ENCODE data around the gene PTGDS.

Gene PTGDS

DNA sequence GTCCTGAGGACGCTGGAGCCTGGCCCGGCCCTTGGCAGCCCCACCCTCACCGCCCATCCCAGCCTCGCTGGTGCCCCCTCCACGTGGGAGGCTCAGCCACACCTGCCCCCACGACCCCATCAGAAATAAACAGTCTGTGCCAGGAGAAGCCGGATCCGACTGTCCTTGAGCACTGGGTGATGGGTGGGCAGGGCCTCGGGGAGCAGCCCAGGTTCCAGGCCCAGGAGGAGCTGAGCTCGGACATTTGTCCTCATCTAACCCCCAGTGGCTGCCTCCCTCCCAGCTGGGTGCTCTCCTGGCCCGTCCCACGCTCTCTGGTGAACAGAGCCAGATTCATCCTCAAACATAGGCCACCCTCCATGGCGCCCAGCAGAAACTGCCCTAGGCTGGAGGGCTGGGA, 4.6 kb upstream of the PTGDS start:
- Mint-ChIP-seq H3K27me3 (ENCODE audit: low read depth) (no peaks in the 10 kb centered on the region), H3K27ac (no peak overlapping the region), H3K9me3 (no peaks in the 10 kb centered on the region), H3K36me3 (ENCODE audit: low read depth) (no peaks in the 10 kb centered on the region), H3K4me3 (no peak overlapping the region), H3K4me1 (no peaks in the 10 kb centered on the region)
- TF ChIP-seq, protein P1, sequence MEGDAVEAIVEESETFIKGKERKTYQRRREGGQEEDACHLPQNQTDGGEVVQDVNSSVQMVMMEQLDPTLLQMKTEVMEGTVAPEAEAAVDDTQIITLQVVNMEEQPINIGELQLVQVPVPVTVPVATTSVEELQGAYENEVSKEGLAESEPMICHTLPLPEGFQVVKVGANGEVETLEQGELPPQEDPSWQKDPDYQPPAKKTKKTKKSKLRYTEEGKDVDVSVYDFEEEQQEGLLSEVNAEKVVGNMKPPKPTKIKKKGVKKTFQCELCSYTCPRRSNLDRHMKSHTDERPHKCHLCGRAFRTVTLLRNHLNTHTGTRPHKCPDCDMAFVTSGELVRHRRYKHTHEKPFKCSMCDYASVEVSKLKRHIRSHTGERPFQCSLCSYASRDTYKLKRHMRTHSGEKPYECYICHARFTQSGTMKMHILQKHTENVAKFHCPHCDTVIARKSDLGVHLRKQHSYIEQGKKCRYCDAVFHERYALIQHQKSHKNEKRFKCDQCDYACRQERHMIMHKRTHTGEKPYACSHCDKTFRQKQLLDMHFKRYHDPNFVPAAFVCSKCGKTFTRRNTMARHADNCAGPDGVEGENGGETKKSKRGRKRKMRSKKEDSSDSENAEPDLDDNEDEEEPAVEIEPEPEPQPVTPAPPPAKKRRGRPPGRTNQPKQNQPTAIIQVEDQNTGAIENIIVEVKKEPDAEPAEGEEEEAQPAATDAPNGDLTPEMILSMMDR (IDR thresholded peaks at IDR 0.05; ENCODE audit: unreplicated experiment in 3 of 3): no peak

DNA sequence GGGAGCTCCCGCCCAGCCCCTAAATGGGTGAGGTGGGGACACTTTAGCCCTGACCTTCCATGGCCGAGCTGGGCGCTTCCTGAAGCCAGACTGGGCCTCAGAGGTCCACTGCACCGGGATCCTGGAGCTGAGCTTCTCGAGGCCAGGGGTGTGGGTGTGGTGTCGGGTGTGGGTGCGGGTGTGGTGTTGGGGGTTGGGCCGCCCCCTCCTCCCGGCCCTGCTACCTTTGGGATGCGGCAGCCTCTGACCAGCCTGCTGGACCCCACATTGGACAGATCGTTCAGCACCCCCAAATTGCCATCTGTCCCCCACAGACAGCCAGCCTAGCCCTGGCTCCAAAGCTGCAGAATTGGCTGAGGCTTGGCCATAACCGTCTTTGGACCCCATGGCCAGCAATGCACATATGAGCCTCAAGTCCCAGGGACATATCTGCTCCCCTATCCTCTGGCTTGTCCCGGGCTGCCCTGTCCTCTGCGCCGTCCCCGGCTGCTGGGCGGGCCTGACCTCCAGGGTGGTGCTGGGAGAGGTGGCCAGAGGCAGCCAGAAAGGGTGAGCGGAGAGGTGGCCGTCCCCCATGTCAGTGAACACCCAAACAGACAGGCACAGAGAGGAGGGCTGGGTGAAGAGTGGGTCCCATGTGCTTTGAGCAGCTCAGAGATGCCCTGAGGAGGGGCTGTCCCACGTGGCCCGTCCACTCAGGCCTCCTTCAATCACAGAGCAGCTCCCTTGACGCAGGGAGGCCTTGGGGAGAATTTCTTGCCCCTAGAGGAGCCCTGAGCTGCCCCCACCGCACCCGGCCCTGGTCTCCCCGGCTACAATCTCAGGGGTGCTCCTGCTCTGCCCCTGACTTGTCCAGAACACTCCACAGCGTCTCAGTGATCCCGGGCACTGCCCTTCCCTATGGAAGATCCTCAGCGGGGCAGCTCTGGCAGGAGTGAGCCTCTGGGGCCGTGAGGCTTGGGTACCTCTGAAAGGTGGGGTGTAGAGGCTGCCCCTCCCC, 3.4 kb upstream of the PTGDS start:
- TF ChIP-seq, protein P1 (IDR thresholded peaks at IDR 0.05; ENCODE audit: unreplicated experiment in 3 of 3): no peak
- no peak overlapping the region for H3K4me3 Mint-ChIP-seq
- no peaks in the 10 kb centered on the region for H3K36me3 Mint-ChIP-seq (ENCODE audit: low read depth)

DNA sequence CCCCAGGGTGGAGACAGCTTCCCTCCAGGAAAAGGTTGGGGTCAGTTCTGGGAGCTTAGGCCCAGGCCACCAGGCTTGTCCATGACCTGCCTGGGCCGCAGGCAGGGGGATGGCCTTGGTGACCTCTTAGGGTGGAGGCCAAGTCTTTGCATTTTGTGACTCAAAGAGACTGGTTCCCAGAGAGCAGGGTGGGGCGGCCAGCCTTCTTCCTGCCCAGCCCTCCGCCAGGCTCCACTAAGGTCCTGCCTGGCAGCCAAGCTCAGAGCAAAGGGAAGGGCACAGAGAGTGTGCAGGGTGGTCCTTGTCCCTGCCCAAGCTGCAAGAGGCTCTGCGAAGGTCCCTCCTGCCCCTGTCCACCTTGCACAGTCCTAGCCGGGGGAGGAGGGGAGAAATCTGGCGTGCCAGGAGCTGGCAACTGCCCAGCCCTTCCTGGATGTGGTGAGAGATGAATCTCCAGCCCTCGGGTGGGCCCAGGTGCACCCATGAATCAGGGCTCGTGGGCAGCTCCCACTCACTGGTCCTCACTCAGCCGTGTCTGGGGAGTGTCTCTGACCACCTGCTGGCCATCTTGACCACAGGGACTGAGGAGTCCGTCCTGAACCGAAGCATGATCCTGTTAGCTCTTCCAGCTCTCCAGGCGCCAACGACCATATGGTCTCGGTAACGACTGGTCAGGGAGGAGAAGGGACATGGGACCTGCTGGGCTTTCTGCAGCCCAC, 2.3 kb upstream of the PTGDS start:
- H3K36me3 Mint-ChIP-seq (ENCODE audit: low read depth): no peaks in the 10 kb centered on the region
- peak overlapping the region in 1 of 3 experiments; percentile 47 for H3K4me3 Mint-ChIP-seq
- TF ChIP-seq, protein P1 (IDR thresholded peaks at IDR 0.05; ENCODE audit: unreplicated experiment in 3 of 3): no peak
- no peaks in the 10 kb centered on the region for H3K9me3 Mint-ChIP-seq
- H3K4me1 Mint-ChIP-seq: no peaks in the 10 kb centered on the region
- no peaks in the 10 kb centered on the region for H3K27me3 Mint-ChIP-seq (ENCODE audit: low read depth)
- no peak overlapping the region for H3K27ac Mint-ChIP-seq

More for the DNA sequence above, 3.4 kb upstream of the PTGDS start:
- Mint-ChIP-seq H3K27ac (no peak overlapping the region), H3K9me3 (no peaks in the 10 kb centered on the region), H3K4me1 (no peaks in the 10 kb centered on the region), H3K27me3 (ENCODE audit: low read depth) (no peaks in the 10 kb centered on the region)

DNA sequence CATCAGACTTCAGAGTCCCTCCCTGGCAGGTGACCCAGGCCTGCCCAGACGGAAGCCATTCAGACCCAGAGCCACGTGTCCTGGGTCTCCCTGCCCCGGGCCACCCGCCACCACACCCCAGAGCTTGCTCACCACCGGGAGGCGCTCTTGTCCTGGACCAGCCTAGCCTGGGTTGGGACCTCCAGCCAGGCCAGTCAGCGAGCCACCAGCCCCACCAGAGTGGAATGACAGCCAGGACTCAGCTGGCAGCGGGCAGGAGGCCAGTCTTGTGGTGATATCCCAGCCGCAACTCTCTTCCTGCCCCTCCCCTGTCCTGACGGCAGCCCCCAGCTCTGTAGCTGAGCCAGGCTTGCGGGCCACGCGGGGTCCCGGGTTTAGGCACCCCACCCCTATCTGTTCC, 1.7 kb upstream of the PTGDS start:
- Mint-ChIP-seq H3K36me3 (ENCODE audit: low read depth) (no peaks in the 10 kb centered on the region), H3K9me3 (no peaks in the 10 kb centered on the region), H3K27me3 (ENCODE audit: low read depth) (no peaks in the 10 kb centered on the region), H3K4me1 (no peaks in the 10 kb centered on the region), H3K27ac (no peak overlapping the region), H3K4me3 (no peak overlapping the region)
- TF ChIP-seq, protein P1 (IDR thresholded peaks at IDR 0.05; ENCODE audit: unreplicated experiment in 3 of 3): no peak

DNA sequence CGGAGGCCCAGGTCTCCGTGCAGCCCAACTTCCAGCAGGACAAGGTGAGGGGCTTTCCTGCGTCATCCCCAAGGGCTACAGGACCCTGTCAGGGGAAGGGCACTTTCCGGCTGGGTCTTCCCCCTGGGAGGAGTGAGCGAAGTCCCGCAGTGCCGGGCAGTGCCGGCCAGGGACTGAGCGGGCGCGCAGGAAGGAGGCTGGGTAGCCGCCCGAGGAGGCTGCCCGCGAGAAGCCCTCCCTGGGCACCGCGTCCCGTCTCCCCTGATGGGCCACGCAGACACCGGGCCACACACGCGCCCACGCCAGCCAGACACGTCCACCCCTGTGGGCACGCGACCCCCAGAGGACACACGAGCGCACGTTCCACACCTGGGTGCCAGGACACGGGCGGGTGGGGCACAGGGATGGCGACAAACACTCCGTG, 357 bp downstream of the PTGDS start:
- Mint-ChIP-seq H3K27me3 (ENCODE audit: low read depth) (no peaks in the 10 kb centered on the region), H3K9me3 (no peaks in the 10 kb centered on the region), H3K4me3 (peak overlapping the region; percentile 69 to 77 (median 70)), H3K4me1 (no peaks in the 10 kb centered on the region), H3K36me3 (ENCODE audit: low read depth) (no peaks in the 10 kb centered on the region), H3K27ac (no peak overlapping the region)
- TF ChIP-seq, protein P1 (IDR thresholded peaks at IDR 0.05; ENCODE audit: unreplicated experiment in 3 of 3): no peak
